ENCODE measurements around the gene GABARAP. TPM values are rescaled to one million over a fixed set of nuclear protein-coding genes. Genes with fewer than 3 reads are reported as not detected.

Gene GABARAP
- total RNA-seq, 1 experiment from 2014 or later = 140 TPM

GRCh38 chr17:7237761-7238419 is 4.4 kb downstream of the GABARAP start:
- peaks cover 68% of the 10 kb centered on the region for H3K36me3 Mint-ChIP-seq (ENCODE audit: insufficient read depth, unreplicated experiment)
- BruUV-seq (replicated peaks) = no TSS peak
- H3K9me3 ChIP-seq = no peaks in the 10 kb centered on the region
- H3K27ac Mint-ChIP-seq (ENCODE audit: unreplicated experiment) = peak overlapping the region; percentile 82
- H3K4me3 ChIP-seq (ENCODE audit: low read depth, low read length) = peak overlapping the region; percentile 77
- H3K27me3 Mint-ChIP-seq (ENCODE audit: insufficient read depth, unreplicated experiment) = peaks cover 3% of the 10 kb centered on the region
- H3K4me1 Mint-ChIP-seq (ENCODE audit: low read depth, unreplicated experiment) = peaks cover 22% of the 10 kb centered on the region
- intact Hi-C loops (cut with micrococcal nuclease; ENCODE audit: unreplicated experiment) = no loop called here
- DNase-seq = peak; percentile 67 to 69
- CTCF ChIA-PET = interaction anchor here (0.6 to 1.1 kb wide), 2 partner anchors 17 to 414 kb away, joined by 3 read pairs; no protein-coding TSS in a partner anchor
- H3K4me1 ChIP-seq = peaks cover 6% of the 10 kb centered on the region; the same call in 1 of the 2 replicates
- no peaks in the 10 kb centered on the region for H3K9me3 Mint-ChIP-seq (ENCODE audit: unreplicated experiment)
- H3K27me3 ChIP-seq (replicated peaks; ENCODE audit: control insufficient read depth, insufficient read depth, low read length) = no peaks in the 10 kb centered on the region
- POLR2A ChIA-PET = interaction anchor here (0.6 kb wide), 1 partner anchor 202 kb away, joined by 3 read pairs; the partner anchor contains the start of gene FGF11
- peak overlapping the region; percentile 93 for H3K4me3 Mint-ChIP-seq (ENCODE audit: unreplicated experiment)
- no peaks in the 10 kb centered on the region; the same call in 1 of the 2 replicates for H3K36me3 ChIP-seq (ENCODE audit: control insufficient read depth, insufficient read depth, low read length)
- TF ChIP-seq CTCF (IDR thresholded peaks at IDR 0.05; ENCODE audit: insufficient read depth in 1 of 2, low read depth in 1 of 2, low read length in 1 of 2, severe bottlenecking in 1 of 2, unreplicated experiment in 1 of 2) = no peak

DNA sequence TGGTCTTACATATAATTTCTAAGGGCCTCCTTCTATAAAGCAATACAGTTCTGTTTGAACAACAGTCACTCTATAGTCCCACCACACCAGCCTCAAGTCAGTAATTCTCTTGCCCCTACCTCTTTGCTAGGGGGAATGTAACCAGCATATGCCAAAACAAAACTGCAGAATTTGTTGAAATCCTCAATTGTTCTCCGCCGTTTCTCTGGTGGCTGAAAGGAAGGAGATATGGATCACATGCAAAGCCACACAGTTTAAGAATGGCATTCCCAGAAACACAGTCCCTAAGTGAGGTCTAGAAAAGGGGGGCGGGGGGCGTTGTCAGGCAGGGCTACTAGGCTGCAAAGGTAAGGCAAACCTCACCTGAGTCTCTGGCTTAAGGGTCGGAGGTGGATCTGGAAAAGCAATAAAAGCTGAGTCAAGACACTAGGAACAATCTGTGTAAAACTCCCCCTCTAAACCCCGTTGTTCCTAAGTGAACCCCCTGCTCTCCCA is 4.9 kb downstream of the GABARAP start:
- H3K4me3 ChIP-seq (ENCODE audit: low read depth, low read length) = peak overlapping the region; percentile 77
- Mint-ChIP-seq H3K36me3 (ENCODE audit: insufficient read depth, unreplicated experiment) (peaks cover 63% of the 10 kb centered on the region), H3K9me3 (ENCODE audit: unreplicated experiment) (no peaks in the 10 kb centered on the region), H3K4me3 (ENCODE audit: unreplicated experiment) (peak overlapping the region; percentile 93), H3K4me1 (ENCODE audit: low read depth, unreplicated experiment) (peaks cover 23% of the 10 kb centered on the region), H3K27me3 (ENCODE audit: insufficient read depth, unreplicated experiment) (no peaks in the 10 kb centered on the region), H3K27ac (ENCODE audit: unreplicated experiment) (peak overlapping the region; percentile 73)
- H3K36me3 ChIP-seq (ENCODE audit: control insufficient read depth, insufficient read depth, low read length) = no peaks in the 10 kb centered on the region; the same call in 1 of the 2 replicates
- H3K27me3 ChIP-seq (replicated peaks; ENCODE audit: control insufficient read depth, insufficient read depth, low read length) = no peaks in the 10 kb centered on the region
- peaks cover 6% of the 10 kb centered on the region; the same call in 1 of the 2 replicates for H3K4me1 ChIP-seq
- TF ChIP-seq CTCF (IDR thresholded peaks at IDR 0.05; ENCODE audit: insufficient read depth in 1 of 2, low read depth in 1 of 2, low read length in 1 of 2, severe bottlenecking in 1 of 2, unreplicated experiment in 1 of 2) = no peak
- H3K9me3 ChIP-seq = no peaks in the 10 kb centered on the region
- intact Hi-C loops (cut with micrococcal nuclease; ENCODE audit: unreplicated experiment) = no loop called here
- POLR2A ChIA-PET = interaction anchor here (0.6 kb wide), 1 partner anchor 202 kb away, joined by 3 read pairs; the partner anchor contains the start of gene FGF11
- BruUV-seq (replicated peaks) = no TSS peak
- CTCF ChIA-PET = interaction anchor here (0.6 kb wide), 1 partner anchor 414 kb away, joined by 3 read pairs; no protein-coding TSS in a partner anchor
- DNase-seq = no peak

DNA sequence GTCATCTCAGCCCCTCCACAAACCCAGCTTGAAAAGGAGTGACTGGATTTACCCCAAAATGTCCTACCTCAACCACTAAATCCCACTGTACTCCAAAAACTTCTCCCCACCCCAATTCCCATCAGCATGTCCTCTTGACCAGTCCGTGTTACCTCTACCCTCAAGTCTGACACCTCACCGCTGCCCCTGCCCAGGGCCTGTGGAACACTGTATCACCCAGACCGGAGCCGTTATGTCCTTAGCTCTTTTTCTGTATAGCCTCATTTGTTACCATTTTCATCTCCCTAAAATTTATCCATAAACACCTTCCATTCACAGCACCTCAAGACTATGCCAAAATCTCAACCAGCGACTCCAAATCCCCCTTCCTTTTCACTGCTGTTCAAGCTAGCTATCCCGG is 5.4 kb downstream of the GABARAP start:
- peak overlapping the region; percentile 73 for H3K27ac Mint-ChIP-seq (ENCODE audit: unreplicated experiment)
- Histone ChIP-seq H3K4me1 (peaks cover 6% of the 10 kb centered on the region; the same call in 1 of the 2 replicates), H3K27me3 (replicated peaks; ENCODE audit: control insufficient read depth, insufficient read depth, low read length) (no peaks in the 10 kb centered on the region), H3K36me3 (ENCODE audit: control insufficient read depth, insufficient read depth, low read length) (no peaks in the 10 kb centered on the region; the same call in 1 of the 2 replicates), H3K9me3 (no peaks in the 10 kb centered on the region), H3K4me3 (ENCODE audit: low read depth, low read length) (no peak overlapping the region)
- H3K36me3 Mint-ChIP-seq (ENCODE audit: insufficient read depth, unreplicated experiment) = peaks cover 63% of the 10 kb centered on the region
- H3K27me3 Mint-ChIP-seq (ENCODE audit: insufficient read depth, unreplicated experiment) = no peaks in the 10 kb centered on the region
- peaks cover 27% of the 10 kb centered on the region for H3K4me1 Mint-ChIP-seq (ENCODE audit: low read depth, unreplicated experiment)
- intact Hi-C loops (cut with micrococcal nuclease; ENCODE audit: unreplicated experiment) = no loop called here
- no TSS peak for BruUV-seq (replicated peaks)
- TF ChIP-seq CTCF (IDR thresholded peaks at IDR 0.05; ENCODE audit: insufficient read depth in 1 of 2, low read depth in 1 of 2, low read length in 1 of 2, severe bottlenecking in 1 of 2, unreplicated experiment in 1 of 2) = no peak
- peak overlapping the region; percentile 93 for H3K4me3 Mint-ChIP-seq (ENCODE audit: unreplicated experiment)
- H3K9me3 Mint-ChIP-seq (ENCODE audit: unreplicated experiment) = no peaks in the 10 kb centered on the region
- CTCF ChIA-PET = no interaction called here
- POLR2A ChIA-PET = no interaction called here
- DNase-seq = no peak

Measured in Caco-2 (cell line).